ENCODE data around the gene WDR4.
"Not testable (repeated sequence)": the region's sequence is repeated elsewhere in the genome, so short reads cannot be mapped to it uniquely, and the experiment has no call there.

The WDR4 gene, protein sequence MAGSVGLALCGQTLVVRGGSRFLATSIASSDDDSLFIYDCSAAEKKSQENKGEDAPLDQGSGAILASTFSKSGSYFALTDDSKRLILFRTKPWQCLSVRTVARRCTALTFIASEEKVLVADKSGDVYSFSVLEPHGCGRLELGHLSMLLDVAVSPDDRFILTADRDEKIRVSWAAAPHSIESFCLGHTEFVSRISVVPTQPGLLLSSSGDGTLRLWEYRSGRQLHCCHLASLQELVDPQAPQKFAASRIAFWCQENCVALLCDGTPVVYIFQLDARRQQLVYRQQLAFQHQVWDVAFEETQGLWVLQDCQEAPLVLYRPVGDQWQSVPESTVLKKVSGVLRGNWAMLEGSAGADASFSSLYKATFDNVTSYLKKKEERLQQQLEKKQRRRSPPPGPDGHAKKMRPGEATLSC

DNA sequence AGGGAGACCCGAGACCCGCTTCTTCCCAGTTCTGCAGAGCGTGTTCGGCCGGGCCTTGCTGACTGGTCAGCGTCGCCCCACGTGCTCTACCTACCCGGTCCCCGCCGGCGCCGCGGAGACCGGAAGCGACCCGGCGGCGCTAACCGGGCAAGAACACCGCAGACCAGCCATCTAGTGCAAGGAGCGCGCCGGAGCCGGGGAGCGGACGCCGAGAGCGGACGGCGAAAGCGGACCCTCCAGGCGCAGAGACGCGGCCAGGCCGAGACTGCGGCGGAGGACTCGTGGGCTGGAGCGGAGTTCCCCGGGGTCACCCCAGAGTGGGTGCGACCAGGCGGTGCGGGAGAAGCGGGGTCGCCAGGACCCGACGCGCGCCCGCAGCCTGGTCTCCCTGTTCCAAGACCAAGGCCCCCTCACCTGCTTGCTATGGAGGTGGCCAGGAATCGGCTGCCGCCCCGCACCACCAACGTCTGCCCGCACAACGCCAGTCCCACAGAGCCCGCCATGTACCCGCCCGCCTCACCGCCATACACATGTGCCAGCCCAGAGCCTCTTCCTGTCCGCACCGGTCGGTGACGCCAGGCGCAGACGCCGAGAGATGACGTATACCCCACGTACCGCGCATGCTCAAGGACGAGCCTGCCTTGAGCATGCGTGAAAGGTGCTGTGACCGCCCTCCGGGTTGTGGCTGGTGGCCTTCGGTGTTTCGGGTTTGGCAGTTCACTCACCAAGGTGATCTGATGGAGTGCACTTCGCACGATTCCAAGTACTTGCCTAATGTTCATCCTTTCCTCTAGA is at the start of gene WDR4:
Gene WDR4 (minus strand): TSS at position 547 of the 795 bp plus-strand sequence. CDS start 44 bp downstream, at position 503.
- peak; percentile 93 for DNase-seq

- DNase-seq = not testable (repeated sequence)
Measured at GRCh38 chr21:42927474-42928200, 48.3 kb upstream of the WDR4 start.

GRCh38 chr21:42925114-42925926 is 46.0 kb upstream of the WDR4 start, which contains the start of gene ERVH48-1:
Gene ERVH48-1 (minus strand): TSS chr21:42925630. CDS start chr21:42919006, 6,624 bp downstream.
- DNase-seq = no peak

DNA sequence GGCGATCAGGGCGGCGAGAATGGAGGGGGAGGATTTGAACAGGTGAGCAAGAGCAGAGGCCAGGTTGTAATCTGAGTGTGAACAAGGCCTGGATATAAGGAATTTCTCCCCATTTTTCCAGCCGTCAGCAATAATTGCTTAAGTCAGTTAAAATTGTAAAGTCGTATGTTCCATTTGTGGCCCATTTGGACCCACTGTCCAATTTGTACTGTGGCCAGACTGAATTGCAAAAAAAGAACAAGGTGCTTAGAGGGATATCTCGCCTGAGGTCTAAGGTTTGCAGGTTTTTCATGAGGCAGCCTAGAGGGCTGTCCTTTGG is 45.1 kb upstream of the WDR4 start:
- no peak for DNase-seq

DNA sequence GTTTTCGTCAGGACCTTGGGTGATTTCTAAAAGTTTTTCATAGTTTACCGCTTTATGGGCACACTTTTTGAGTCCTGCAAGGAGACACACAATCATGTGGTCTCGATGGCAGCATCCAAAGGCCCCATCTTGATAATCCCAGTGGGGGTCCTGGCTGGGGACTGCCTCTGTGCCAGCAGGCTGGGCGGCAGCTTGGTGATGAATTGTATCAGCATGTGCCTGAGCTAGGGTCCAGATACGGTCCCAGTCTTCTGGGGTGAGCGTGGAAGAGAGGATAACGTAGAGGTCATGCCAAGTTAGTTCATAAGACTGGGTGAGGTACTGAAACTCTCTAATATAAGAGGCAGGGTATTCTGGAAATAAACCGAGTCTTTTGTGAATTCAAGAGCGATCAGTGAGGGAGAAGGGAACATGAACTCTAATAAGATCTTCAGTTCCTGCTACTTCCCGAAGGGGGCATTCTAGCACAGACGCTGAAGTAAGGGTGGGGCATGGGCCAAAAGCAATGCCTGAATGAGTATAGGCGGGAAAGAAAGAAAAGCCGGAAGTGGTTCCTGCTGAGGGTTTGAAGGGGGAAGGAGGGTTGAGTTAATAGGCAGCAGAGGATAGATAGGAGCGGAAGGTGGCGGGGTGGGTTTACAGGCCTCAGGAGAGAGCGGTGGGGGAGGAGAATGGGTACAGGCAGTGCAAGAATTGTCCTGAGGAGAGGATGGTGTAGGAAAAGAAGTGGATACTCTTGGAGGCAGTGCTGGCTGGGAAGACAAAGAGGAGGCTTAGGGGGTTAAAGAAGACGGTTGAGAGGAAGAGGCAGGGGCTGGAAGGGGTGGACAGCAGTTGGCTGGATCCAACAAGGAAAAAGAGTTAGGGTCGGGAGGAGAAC is 44.5 kb upstream of the WDR4 start:
- DNase-seq = peak; percentile 73

- no peak for DNase-seq
Measured at GRCh38 chr21:42922918-42923317, 43.6 kb upstream of the WDR4 start.

GRCh38 chr21:42921927-42922326 is 42.6 kb upstream of the WDR4 start:
- DNase-seq = no peak

DNA sequence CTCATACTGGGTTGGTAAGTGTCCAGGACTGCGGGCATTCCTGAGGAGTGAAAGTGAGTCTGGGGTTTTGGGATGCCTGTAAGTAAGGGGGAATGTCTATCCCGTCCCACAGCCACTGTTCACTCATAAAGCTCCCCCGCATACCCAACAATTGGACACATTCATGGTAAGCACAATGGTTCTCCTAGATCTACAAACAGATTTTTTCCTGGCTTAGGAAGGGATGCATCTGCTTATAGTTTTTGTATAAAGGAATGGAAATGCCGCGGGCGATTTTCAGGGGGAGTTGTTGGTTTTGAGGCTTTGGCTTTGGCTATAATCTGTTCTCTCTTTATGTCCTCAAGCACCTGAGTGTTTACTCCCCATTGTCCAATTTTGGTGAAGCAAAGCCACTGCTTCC is 39.0 kb upstream of the WDR4 start:
- DNase-seq = no peak

- no peak for DNase-seq
Measured at GRCh38 chr21:42913476-42913875, 34.1 kb upstream of the WDR4 start.

- not testable (repeated sequence) for DNase-seq
Measured at GRCh38 chr21:42911920-42912319, 32.6 kb upstream of the WDR4 start.

DNA sequence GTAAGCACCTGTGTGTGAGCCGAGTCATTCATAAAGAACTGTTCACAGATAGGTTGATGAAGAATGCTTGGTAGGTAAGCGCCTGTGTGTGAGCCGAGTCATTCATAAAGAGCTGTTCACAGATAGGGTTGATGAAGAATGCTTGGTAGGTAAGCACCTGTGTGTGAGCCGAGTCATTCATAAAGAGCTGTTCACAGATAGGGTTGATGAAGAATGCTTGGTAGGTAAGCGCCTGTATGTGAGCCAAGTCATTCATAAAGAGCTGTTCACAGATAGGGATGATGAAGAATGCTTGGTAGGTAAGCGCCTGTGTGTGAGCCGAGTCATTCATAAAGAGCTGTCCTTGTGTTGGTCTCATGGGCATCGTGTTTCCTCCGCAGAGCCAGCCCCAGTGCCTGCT is 29.1 kb upstream of the WDR4 start:
- DNase-seq = not testable (repeated sequence)

DNA sequence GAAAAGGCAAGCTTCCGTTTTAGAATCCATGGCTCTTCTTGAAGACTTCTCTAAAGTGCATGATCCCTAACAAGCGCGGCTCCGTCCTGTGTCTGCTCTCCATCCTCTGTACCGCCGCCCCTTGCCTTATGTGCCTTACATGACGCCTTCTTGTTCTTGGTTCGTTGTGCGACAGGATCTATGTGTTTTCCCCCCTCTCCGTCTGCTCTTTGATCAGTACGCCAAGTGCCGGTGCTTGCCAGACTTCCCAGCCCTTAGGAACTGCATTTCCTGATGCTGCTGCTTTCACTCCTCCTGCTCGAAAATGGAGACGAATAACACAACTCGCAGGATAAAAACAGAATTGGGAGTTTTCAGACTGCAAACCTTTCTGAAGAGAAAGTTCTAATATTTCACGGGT is 26.9 kb upstream of the WDR4 start:
- DNase-seq = no peak

- no peak for DNase-seq
Measured at GRCh38 chr21:42905195-42905594, 25.9 kb upstream of the WDR4 start.

GRCh38 chr21:42903817-42904216 is 24.5 kb upstream of the WDR4 start:
- DNase-seq = no peak

- no peak for DNase-seq
Measured at GRCh38 chr21:42900446-42900845, 21.1 kb upstream of the WDR4 start.

DNA sequence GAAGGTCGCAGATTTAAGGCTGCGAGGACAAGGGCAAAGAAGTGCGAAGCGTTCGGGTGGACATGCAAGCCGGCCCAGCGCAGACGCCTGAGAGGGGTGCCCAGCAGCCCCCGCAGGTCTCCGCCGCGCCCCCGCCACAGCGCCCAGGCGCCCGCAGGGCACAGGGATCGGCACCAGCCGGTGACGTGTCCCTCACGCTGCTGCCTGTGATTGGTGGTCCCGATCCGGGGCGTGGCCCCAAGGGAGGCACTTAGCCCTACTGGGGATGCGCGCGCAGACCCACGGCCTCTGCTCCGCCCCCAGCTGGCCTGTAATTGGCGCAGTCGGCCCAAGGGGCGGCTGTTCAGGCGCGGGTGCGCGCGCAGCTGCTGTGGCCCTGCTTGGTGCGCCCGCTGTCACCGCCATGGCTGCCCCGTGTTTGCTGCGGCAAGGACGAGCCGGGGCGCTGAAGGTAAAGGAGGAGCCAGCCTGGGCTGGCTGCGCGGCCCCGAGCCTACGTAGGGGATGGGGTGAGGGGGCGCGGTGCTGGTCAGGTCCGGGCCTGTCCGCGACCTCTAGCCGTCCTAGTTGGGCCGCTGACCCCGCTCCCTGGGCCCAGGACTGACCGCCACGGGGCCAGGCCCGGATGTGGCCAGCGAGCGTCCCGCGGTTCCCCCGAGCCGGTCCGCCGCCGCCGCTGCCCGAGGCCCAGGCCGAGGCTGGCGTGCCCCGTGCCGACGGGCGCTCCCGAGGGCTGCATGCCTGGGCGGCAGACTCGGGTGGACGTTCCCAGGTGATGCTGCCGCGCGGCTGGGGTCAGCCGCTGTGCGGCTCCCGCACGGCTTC is 13.8 kb upstream of the WDR4 start, which contains the start of gene NDUFV3:
Gene NDUFV3 (plus strand): TSS at position 379 of the 825 bp plus-strand sequence. CDS start 25 bp downstream, at position 404.
- peak; percentile 99 for DNase-seq

- DNase-seq = no peak
Measured at GRCh38 chr21:42892582-42892930, 13.2 kb upstream of the WDR4 start.

DNA sequence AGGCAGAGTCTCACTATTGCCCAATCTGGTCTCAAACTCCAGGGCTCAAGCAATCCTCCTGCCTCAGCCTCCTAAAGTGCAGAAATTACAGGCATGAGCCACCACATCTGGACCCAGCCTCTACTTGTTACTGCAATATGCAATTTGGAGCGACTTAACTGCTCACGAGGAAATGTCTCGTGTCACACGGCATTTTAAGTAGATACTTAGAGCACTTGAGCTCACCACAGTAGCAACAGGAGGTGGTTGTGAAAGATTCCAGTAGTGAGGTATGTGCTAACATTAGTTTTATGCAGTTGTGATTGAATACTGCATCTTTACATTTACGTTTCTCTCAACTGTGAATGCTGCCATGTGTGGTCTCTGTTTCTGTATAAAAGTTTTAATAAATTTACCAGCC is 8.0 kb upstream of the WDR4 start:
- no peak for DNase-seq

GRCh38 chr21:42883921-42884320 is 4.6 kb upstream of the WDR4 start:
- no peak for DNase-seq

GRCh38 chr21:42880352-42880751 is 1.0 kb upstream of the WDR4 start:
- no peak for DNase-seq

DNA sequence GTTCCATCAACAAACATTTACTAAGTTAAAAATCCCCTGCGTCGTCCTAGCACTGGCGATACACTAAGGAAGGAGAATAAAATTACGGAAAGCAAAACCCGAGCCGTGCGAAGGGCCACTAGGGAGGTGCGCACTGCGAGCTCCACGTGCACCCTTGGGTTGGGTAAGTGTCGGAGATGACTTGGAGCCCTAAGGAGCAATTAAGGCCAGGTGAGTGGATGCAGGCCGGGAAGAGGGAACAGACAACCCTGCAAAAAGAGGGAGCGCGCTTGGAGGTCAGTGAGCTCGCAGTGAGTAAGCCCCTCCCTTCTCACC is 704 bp downstream of the WDR4 start:
- DNase-seq = no peak
